LNCaP clone FGC (cell line): ENCODE data around the gene PPAT.
A peak's percentile ranks its signal among the peaks of the same experiment; 100 is the strongest.

Source experiments
- DNase-seq: peaks from one replicate; pipeline ENCODE4 v3.0.0-alpha.2; 2011; ENCODE audit warnings: low read depth
- H3K4me3 ChIP-seq: 2 replicates; pipeline ENCODE4 v1.5.1; 2011; ENCODE audit warnings: mild to moderate bottlenecking, low read depth, low read length, control low read depth
- TF ChIP-seq, protein P1 (sequence below): IDR thresholded peaks from 2 replicates; pipeline ENCODE4 v1.5.1; 2012; ENCODE audit warnings: mild to moderate bottlenecking; ENCODE audit not compliant: control insufficient read depth, insufficient read depth; ENCODE audit errors: extremely low read depth

Gene PPAT

DNA sequence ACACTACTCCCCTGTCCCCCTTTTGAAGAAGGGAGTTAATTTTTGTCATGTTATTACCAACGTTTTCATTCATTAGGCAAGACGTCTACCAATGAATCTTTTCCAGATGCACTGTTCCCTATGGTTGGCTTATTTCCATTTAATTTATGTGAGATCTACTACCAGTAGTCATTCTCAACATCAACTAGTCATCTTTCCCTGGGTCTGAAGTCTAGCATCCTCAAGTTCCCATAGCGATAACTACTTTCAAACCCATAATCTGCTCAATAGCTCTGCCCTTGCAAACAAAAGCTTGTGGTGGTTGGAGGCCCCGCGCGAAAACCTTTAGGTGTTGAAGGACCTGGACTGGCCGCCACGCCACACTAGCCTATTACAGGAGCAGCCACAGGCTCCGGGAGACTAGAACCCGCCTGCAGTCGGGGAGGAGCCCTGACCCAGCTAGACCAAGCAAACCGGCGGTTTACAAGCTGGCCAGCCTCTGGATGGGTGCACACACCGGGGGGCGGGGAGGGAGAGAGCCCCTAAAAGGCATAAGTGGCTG lies 746 bp downstream of the PPAT start:
- DNase-seq: peak; percentile 54
- TF ChIP-seq, protein P1, sequence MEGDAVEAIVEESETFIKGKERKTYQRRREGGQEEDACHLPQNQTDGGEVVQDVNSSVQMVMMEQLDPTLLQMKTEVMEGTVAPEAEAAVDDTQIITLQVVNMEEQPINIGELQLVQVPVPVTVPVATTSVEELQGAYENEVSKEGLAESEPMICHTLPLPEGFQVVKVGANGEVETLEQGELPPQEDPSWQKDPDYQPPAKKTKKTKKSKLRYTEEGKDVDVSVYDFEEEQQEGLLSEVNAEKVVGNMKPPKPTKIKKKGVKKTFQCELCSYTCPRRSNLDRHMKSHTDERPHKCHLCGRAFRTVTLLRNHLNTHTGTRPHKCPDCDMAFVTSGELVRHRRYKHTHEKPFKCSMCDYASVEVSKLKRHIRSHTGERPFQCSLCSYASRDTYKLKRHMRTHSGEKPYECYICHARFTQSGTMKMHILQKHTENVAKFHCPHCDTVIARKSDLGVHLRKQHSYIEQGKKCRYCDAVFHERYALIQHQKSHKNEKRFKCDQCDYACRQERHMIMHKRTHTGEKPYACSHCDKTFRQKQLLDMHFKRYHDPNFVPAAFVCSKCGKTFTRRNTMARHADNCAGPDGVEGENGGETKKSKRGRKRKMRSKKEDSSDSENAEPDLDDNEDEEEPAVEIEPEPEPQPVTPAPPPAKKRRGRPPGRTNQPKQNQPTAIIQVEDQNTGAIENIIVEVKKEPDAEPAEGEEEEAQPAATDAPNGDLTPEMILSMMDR: no peak
- H3K4me3 ChIP-seq: peak overlapping the region; percentile 92

- H3K4me3 ChIP-seq: peak overlapping the region; percentile 92
- DNase-seq: no peak
- TF ChIP-seq, protein P1: no peak
These were observed 2.1 kb downstream of the PPAT start for GRCh38 chr4:56433280-56433679.

DNA sequence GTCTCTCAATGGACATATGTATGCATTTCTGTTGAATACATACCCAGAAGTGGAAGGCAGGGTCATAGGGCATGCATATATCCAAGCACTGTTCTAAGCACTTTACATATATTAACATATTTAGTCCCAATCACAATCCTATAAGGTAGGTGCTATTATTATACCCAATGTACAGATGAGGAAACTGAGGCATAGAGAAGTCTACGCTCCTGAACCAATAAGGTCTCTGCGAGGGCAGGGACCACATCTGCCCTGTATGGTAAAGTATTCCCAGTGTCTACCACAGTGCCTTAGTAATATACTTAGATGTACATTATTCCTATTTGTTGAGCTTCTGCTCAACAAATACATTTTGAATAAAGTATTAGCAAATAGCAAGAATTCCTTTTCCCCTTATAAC lies 5.2 kb downstream of the PPAT start:
- no peak for DNase-seq
- TF ChIP-seq, protein P1: no peak

DNA sequence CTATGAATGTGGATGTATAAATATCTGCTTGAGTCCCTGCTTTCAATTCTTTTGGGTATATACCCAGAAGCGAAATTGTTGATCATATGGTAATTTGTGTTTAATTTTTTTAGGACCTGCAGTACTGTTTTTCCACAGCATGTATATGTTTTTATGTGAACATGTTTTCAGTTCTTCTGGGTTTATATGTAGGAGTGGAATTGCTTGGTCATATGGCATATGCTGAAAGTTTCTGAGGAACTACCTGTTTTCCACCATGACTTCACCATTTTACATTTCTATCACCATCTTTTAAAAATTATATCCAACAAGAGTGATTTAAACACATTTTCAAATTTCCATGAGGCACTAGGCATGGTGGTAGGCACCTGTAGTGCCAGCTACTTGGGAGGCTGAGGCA lies 8.2 kb downstream of the PPAT start:
- TF ChIP-seq, protein P1: no peak
- no peak overlapping the region for H3K4me3 ChIP-seq
- no peak for DNase-seq

More for the DNA sequence above, 5.2 kb downstream of the PPAT start:
- no peak overlapping the region for H3K4me3 ChIP-seq

GRCh38 chr4:56426273-56426672 lies 9.1 kb downstream of the PPAT start:
- TF ChIP-seq, protein P1: no peak
- no peak overlapping the region for H3K4me3 ChIP-seq
- DNase-seq: no peak

GRCh38 chr4:56425518-56425917 lies 9.9 kb downstream of the PPAT start:
- DNase-seq: no peak
- TF ChIP-seq, protein P1: no peak
- no peak overlapping the region for H3K4me3 ChIP-seq
